GM23338 (cell line): Measurements from ENCODE around the gene GET4. TPM values are rescaled to one million over a fixed set of nuclear protein-coding genes. Genes with fewer than 3 reads are reported as not detected.

ENCODE experiments used
- ATAC-seq: fragments of 200-7000 bp; cut with Tn5 transposase; 3 replicates; pipeline ENCODE4 v1.9.1; 2020
- DNase-seq: peaks from one replicate; pipeline ENCODE4 v3.0.0-alpha.2; 2015; ENCODE audit warnings: low spot score
- H2AFZ ChIP-seq: fragments of 200-600 bp; sonication (generic); 2 replicates; pipeline ENCODE4 v1.8.0; 2016; ENCODE audit warnings: antibody characterized with exemption, mild to moderate bottlenecking, moderate library complexity
- H3F3A ChIP-seq: fragments of 200-600 bp; sonication (generic); replicated peaks from 2 replicates; pipeline ENCODE4 v1.8.0; 2017; ENCODE audit warnings: antibody characterized with exemption, mixed run types, low read depth
- H3K27ac ChIP-seq: fragments of 200-600 bp; sonication (generic); 2 replicates; pipeline ENCODE4 v1.6.1; 2016; ENCODE audit warnings: low read depth
- H3K27me3 ChIP-seq: fragments of 200-600 bp; sonication (generic); 2 replicates; pipeline ENCODE4 v1.8.0; 2016; ENCODE audit warnings: mild to moderate bottlenecking, mixed run types, moderate library complexity; ENCODE audit not compliant: insufficient read depth
- H3K36me3 ChIP-seq: fragments of 200-600 bp; sonication (generic); 2 replicates; pipeline ENCODE4 v1.8.0; 2016; ENCODE audit warnings: mild to moderate bottlenecking; ENCODE audit not compliant: insufficient read depth
- H3K4me1 ChIP-seq: fragments of 200-600 bp; sonication (generic); 2 replicates; pipeline ENCODE4 v1.8.0; 2016; ENCODE audit warnings: mild to moderate bottlenecking, moderate library complexity; ENCODE audit not compliant: insufficient read depth
- H3K4me2 ChIP-seq: fragments of 200-600 bp; sonication (generic); 2 replicates; pipeline ENCODE4 v1.7.1; 2017; ENCODE audit warnings: mixed run types
- H3K4me3 ChIP-seq: fragments of 200-600 bp; sonication (generic); 2 replicates; pipeline ENCODE4 v1.6.1; 2016; ENCODE audit warnings: mixed run types
- H3K79me2 ChIP-seq: fragments of 200-600 bp; sonication (generic); replicated peaks from 2 replicates; pipeline ENCODE4 v1.8.0; 2017; ENCODE audit warnings: mild to moderate bottlenecking; ENCODE audit not compliant: insufficient read depth
- H3K9me2 ChIP-seq: fragments of 200-600 bp; sonication (generic); 2 replicates; pipeline ENCODE4 v1.8.0; 2017; ENCODE audit not compliant: insufficient read depth
- H4K20me1 ChIP-seq: fragments of 200-600 bp; sonication (generic); replicated peaks from 2 replicates; pipeline ENCODE4 v1.8.0; 2017; ENCODE audit warnings: mild to moderate bottlenecking; ENCODE audit not compliant: insufficient read depth
- H3K27ac Mint-ChIP-seq: 2 replicates; pipeline ENCODE4 v1.8.0; 2020; ENCODE audit warnings: inconsistent platforms, mild to moderate bottlenecking, moderate library complexity, mixed read lengths
- H3K27me3 Mint-ChIP-seq: 3 replicates; pipeline ENCODE4 v1.8.0; 2022; ENCODE audit warnings: low read depth, mild to moderate bottlenecking, moderate library complexity, mixed read lengths, inconsistent platforms; ENCODE audit not compliant: insufficient read depth, poor library complexity
- H3K36me3 Mint-ChIP-seq: 3 replicates; pipeline ENCODE4 v1.8.0; 2021; ENCODE audit warnings: low read depth, mild to moderate bottlenecking, inconsistent platforms, moderate library complexity, mixed read lengths
- H3K4me1 Mint-ChIP-seq: 3 replicates; pipeline ENCODE4 v1.8.0; 2020; ENCODE audit warnings: mild to moderate bottlenecking, inconsistent platforms, mixed read lengths
- H3K4me3 Mint-ChIP-seq: 3 replicates; pipeline ENCODE4 v1.8.0; 2021; ENCODE audit warnings: moderate library complexity, mild to moderate bottlenecking, inconsistent platforms, mixed read lengths
- H3K9me3 Mint-ChIP-seq: 3 replicates; pipeline ENCODE4 v1.8.0; 2020; ENCODE audit warnings: moderate library complexity, mild to moderate bottlenecking, inconsistent platforms, mixed read lengths
- CREB1 ChIP-seq: fragments of 250-450 bp; sonication (Bioruptor Pico); IDR thresholded peaks from 2 replicates; pipeline ENCODE4 v1.5.0; 2020; ENCODE audit warnings: low read depth, mild to moderate bottlenecking, moderate library complexity
- CTCF ChIP-seq, 2 experiments: fragments of 200-600 bp in 1 of 2; sonication (generic) in 1 of 2; conservative IDR thresholded peaks; 2 replicates each; pipeline versions ENCODE4 v1.5.1 to v1.6.1; 2016 to 2017; ENCODE audit warnings: antibody characterized with exemption in 2 of 2, low read depth in 2 of 2, mild to moderate bottlenecking in 2 of 2, moderate library complexity in 1 of 2
- ETS1 ChIP-seq: IDR thresholded peaks from 2 replicates; pipeline ENCODE4 v1.6.1; 2016; ENCODE audit warnings: antibody characterized with exemption
- EZH2 ChIP-seq: fragments of 200-600 bp; sonication (generic); IDR thresholded peaks from one replicate; pipeline ENCODE4 v1.8.0; 2017; ENCODE audit warnings: antibody characterized with exemption, mild to moderate bottlenecking, low read depth; ENCODE audit not compliant: unreplicated experiment
- EZH2phosphoT487 ChIP-seq: fragments of 200-600 bp; sonication (generic); IDR thresholded peaks from one replicate; pipeline ENCODE4 v1.8.1; 2018; ENCODE audit warnings: antibody characterized with exemption; ENCODE audit not compliant: unreplicated experiment
- JUNB ChIP-seq: IDR thresholded peaks from one replicate; pipeline ENCODE4 v1.6.1; 2016; ENCODE audit warnings: antibody characterized with exemption; ENCODE audit not compliant: unreplicated experiment
- NANOG ChIP-seq: IDR thresholded peaks from 2 replicates; pipeline ENCODE4 v1.6.1; 2016; ENCODE audit warnings: antibody characterized with exemption, borderline replicate concordance
- POLR2AphosphoS5 ChIP-seq: IDR thresholded peaks from 2 replicates; pipeline ENCODE4 v1.6.1; 2016; ENCODE audit warnings: antibody characterized with exemption, low read depth
- REST ChIP-seq: IDR thresholded peaks from one replicate; pipeline ENCODE4 v1.6.1; 2018; ENCODE audit warnings: antibody characterized with exemption; ENCODE audit not compliant: unreplicated experiment
- STAT1 ChIP-seq: IDR thresholded peaks from one replicate; pipeline ENCODE4 v1.6.1; 2016; ENCODE audit warnings: antibody characterized with exemption; ENCODE audit not compliant: unreplicated experiment
- ZNF114 ChIP-seq: fragments of 250-450 bp; sonication (Bioruptor Pico); IDR thresholded peaks from 2 replicates; pipeline ENCODE4 v1.5.0; 2020; ENCODE audit warnings: mild to moderate bottlenecking, moderate library complexity
- ZNF331 ChIP-seq: fragments of 250-450 bp; sonication (Bioruptor Pico); IDR thresholded peaks from 2 replicates; pipeline ENCODE4 v1.5.0; 2020; ENCODE audit warnings: low read depth, mild to moderate bottlenecking, moderate library complexity
- polyA plus RNA-seq: library from polyadenylated mRNA; unstranded; fragments of >200 nt; fragmentation: Nextera tagmentation; extraction: Ambion mirVana; gene quantifications from 2 replicates; pipeline ENCODE4 v1.2.1, GENCODE V29; 2016
- total RNA-seq: library from RNA; depleted of rRNA; stranded (reverse); fragments of >200 nt; shearing (Covaris generic); gene quantifications from 2 replicates; pipeline ENCODE4 v1.2.3, GENCODE V29; 2014

Gene GET4
- total and polyA plus RNA-seq, 2 experiments from 2014 or later, result 48.0 to 79.1 TPM

GRCh38 chr7:840001-840600 lies 36.3 kb upstream of the GET4 start:
- H3K79me2 ChIP-seq, result peaks cover 72% of the 10 kb centered on the region
- H3K27me3 ChIP-seq, result no peaks in the 10 kb centered on the region
- Mint-ChIP-seq H3K36me3 (peaks cover 67% of the 10 kb centered on the region), H3K4me3 (no peak overlapping the region), H3K27me3 (peaks cover 16% of the 10 kb centered on the region), H3K27ac (no peak overlapping the region), H3K4me1 (no peaks in the 10 kb centered on the region; the same call in 2 of the 3 replicates), H3K9me3 (no peaks in the 10 kb centered on the region)
- TF ChIP-seq POLR2AphosphoS5, result no peak
- no peak overlapping the region for H2AFZ ChIP-seq
- peaks cover 17% of the 10 kb centered on the region for H3K36me3 ChIP-seq
- no peaks in the 10 kb centered on the region for H3K9me2 ChIP-seq
- ATAC-seq, result no peak
- DNase-seq, result no peak
- peaks cover 42% of the 10 kb centered on the region for H4K20me1 ChIP-seq
- H3K27ac ChIP-seq, result no peak overlapping the region
- H3K4me2 ChIP-seq, result no peak overlapping the region
- 0 out of 2 replicates have a peak, but pooled peaks cover 2% of the 10 kb centered on the region for H3F3A ChIP-seq
- H3K4me1 ChIP-seq, result no peaks in the 10 kb centered on the region
- H3K4me3 ChIP-seq, result no peak overlapping the region

GRCh38 chr7:841943-842342 lies 34.4 kb upstream of the GET4 start:
- no peaks in the 10 kb centered on the region for H3K9me2 ChIP-seq
- no peak for ATAC-seq
- Mint-ChIP-seq H3K4me3 (no peak overlapping the region), H3K27me3 (peaks cover 17% of the 10 kb centered on the region), H3K9me3 (no peaks in the 10 kb centered on the region), H3K27ac (no peak overlapping the region), H3K36me3 (peaks cover 78% of the 10 kb centered on the region), H3K4me1 (no peaks in the 10 kb centered on the region)
- peaks cover 26% of the 10 kb centered on the region for H4K20me1 ChIP-seq
- H3K4me3 ChIP-seq, result no peak overlapping the region
- no peak overlapping the region for H3K4me2 ChIP-seq
- no peak for DNase-seq
- H2AFZ ChIP-seq, result no peak overlapping the region
- H3K4me1 ChIP-seq, result no peaks in the 10 kb centered on the region
- TF ChIP-seq REST (no peak), CTCF (conservative IDR thresholded peaks at IDR 0.05; ENCODE audit: low read depth in 2 of 2) (no peak), STAT1 (no peak), CREB1 (CRISPR knock-in tag) (no peak), POLR2AphosphoS5 (no peak), ZNF331 (CRISPR knock-in tag) (no peak), EZH2 (no peak), NANOG (no peak), ETS1 (no peak), EZH2phosphoT487 (no peak), ZNF114 (CRISPR knock-in tag) (no peak), JUNB (no peak)
- peaks cover 72% of the 10 kb centered on the region for H3K79me2 ChIP-seq
- no peak overlapping the region for H3K27ac ChIP-seq
- 0 out of 2 replicates have a peak, but pooled peaks cover 2% of the 10 kb centered on the region for H3F3A ChIP-seq
- H3K27me3 ChIP-seq, result no peaks in the 10 kb centered on the region
- H3K36me3 ChIP-seq, result peaks cover 22% of the 10 kb centered on the region
